GM19238 (cell line): Measurements from ENCODE around the gene BTLA.
"Not testable (repeated sequence)": the region's sequence is repeated elsewhere in the genome, so short reads cannot be mapped to it uniquely, and the experiment has no call there.

Source experiments
- DNase-seq: peaks from one replicate; pipeline ENCODE4 v3.0.0; 2011; ENCODE audit warnings: low spot score; ENCODE audit not compliant: insufficient read length

BTLA gene

DNA sequence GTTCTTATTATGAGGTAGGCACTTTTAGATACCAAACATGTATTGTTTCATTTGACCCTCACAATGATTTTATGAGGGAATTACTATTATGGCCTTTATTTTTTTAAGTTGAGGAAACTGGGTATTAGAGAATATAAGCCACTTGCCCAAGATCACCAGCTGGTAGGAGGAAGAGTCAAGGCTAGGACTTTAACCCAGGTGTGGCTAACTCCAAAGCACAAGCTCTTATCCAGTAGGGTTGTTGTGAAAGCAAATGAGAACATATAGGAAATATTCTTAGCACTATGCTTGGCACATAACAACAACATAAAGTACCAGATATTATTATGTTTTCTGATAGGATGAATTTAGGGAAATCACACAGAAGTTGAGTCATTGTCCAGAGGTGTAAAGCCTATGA is 7.9 kb downstream of the BTLA start:
- DNase-seq: no peak

DNA sequence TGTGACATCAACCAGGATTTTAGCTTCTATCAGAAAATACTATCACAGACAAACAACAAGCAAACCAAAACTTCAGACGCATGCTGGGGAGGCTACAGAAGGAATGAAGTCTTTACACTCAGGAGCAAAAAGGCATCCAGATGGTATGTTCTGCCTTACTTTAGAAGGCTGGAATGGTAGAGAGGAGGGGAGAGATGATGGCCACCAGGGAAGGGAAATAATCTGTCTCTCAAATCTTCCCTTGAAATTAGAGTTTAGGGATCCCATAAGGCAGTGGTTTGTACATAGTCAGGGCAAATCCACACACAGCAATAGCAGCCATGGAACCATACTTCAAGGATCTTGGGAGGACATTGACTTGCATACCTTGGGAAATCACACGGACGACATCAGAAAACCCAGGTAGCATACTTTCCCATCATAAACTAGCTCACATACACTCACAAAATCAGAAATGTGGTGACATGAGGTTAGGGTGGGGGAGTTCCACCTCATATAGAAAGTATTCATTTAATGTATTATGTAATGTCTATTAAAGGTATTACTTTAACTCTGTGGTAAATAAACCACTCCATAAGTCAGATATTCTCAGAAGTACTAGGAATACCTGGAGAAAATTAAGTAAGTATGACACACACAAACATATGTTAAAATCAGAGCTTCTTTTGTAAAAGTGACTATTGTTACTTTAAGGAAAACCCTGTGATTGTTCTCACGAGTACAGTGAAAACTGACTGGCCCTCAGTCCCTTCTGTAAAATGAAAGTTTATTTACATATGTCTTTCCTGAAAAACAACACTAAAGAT is 9.4 kb downstream of the BTLA start:
- DNase-seq: no peak

DNA sequence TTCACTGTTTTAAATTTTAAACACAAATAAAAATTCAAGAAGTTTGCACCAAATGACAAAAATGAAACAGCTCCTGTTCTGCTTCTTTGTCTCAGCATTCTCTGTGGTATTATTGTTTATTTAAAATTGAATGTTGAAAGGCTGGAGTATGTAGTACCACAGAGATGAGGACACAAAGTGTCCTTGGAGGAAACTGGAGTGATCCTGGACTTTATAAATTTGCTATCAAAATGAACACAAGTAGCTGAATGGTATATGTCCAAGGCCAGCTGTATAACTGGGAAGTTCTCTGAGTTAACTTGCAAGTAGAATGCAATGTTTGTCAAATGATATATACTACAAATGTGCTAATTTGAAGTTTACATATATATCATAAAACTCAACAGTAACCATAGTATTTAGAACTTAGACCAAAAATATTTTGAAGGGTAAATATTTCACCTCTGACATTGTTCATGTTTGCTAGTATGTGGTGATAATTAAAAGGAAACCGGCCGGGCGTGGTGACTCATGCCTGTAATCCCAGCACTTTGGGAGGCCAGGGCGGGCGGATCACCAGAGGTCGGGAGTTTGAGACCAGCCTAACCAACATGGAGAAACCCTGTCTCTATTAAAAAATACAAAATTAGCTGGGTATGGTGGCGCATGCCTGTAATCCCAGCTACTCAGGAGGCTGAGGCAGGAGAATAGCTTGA is 12.3 kb downstream of the BTLA start:
- DNase-seq: no peak

DNA sequence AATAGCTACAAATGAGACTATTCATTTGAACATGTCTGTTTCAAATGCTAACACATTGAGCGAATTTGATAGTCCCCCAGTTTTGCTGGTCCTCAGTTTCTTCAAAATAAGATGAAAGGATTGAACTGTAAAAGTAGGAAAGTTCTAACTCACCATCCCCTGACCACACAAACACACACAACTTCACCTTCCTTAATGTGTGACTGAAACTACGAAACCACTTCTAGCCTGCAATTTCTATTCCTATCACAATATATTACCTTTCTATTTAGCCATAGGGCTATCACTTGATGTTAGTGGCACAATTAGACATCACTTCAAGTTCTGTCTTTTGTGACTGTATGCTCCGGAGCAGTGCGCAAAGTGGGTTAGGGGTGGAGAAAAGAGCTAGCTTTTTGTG is 14.9 kb downstream of the BTLA start:
- DNase-seq: no peak

DNA sequence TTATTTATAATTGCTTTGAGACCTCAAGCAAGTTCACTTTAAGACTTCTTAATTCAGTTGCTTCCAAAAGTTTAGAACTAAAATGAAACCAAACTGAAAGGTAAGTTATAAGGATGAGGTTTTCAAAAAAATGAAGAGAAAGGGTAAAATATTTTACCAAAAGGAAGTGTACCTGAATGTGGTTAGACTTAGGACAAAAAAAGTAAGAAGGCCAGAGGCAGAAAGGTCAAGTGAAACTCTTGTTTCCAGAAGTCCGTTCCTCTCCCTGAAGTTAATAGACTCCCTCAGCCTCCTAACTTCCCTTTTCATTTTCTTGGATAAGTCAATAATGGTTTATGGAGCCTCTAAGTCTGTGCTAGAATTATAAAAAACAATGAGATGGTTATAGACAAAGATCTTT is 16.6 kb downstream of the BTLA start:
- no peak for DNase-seq

DNA sequence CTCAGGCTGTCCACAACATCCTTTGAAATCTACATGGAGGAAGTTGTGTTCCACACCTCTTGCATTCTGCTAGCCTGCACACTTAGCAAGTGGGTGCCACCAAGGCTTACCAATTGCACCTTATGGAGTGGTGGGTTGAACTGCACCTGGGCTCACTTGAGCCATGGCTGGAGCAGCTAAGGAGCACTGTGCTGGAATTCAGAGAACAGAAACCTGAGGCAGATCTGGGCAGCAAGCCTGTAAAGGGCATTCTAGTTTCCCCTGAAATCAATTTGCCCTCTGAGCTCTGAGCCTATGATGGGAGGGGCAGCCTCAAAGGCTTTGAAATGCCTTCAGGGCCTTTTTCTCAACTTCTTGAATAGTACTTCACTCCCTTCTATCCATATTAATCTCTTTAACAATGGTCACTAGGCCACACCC is 18.0 kb downstream of the BTLA start:
- DNase-seq: no peak

DNA sequence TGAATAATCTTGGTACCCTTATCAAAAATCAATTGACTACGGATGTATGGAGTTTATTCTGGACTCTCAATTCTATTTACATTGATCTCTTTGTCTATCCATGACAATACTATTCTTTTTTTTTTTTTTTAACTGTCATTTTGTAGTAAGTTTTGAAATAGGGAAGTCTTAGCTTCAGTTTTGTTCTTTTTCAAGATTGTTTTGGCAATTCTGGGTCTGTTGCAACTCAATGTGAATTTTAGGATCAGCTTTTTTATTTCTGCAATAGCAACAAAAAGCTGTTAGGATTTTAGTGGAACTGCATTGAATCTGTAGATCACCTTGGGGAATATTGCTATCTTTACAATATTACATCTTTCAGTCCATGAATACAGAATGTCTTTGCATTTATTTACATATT is 21.4 kb downstream of the BTLA start:
- no peak for DNase-seq

DNA sequence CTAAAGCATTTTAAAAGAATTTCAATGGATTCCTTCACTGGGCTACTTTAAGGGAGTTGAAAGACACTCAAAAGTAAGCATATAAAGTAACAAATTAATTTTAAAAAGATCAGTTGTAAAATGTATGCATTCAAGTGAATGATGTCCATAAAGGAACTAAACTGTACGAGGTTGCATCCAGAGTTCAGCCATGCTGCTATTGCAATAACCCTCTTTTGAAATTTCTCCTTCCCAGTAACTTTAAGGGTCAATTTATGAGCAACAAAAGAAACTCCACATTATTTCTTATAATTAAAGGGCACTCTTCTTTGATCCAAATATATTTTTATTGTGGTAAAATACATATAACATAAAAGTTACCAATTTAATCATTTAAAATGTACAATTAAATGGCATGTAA is 22.9 kb downstream of the BTLA start:
- DNase-seq: no peak

DNA sequence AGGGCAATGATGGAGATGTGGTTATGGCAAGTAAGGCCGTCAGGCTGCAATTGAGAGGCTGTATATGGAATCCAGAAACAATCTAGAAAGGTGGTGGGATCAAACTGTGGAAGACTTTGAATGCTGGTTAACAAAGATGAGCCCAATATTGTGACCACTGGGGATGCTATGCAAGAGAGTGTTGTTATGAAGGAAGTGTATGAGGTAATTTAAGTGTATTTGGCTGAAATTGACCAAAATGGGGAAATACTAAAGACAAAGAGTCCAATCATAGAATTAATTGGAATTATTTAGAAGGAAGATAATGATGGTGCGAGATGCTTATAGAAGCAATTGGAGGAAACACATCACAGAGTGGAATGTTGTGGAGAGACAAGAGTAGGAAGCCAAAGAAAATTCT is 24.5 kb downstream of the BTLA start:
- no peak for DNase-seq

DNA sequence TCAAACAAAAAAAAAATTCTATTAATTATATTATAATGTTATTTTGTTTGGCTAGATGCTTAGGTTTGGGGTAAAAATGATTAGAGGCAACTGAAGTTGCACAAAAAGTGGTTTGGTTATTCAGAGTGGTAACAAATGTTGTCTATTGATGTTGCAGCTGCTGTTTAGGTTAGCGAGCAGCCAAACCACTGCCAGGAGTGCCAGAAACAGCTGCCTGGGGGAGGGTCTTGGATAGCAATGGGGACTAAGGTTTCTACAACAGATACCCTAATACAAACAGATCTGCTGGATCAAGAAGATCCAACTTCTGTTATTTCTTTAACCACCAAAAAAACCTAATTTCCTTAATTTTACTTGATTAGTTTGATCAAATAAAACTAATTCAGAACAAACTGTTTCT is 26.6 kb downstream of the BTLA start:
- no peak for DNase-seq

DNA sequence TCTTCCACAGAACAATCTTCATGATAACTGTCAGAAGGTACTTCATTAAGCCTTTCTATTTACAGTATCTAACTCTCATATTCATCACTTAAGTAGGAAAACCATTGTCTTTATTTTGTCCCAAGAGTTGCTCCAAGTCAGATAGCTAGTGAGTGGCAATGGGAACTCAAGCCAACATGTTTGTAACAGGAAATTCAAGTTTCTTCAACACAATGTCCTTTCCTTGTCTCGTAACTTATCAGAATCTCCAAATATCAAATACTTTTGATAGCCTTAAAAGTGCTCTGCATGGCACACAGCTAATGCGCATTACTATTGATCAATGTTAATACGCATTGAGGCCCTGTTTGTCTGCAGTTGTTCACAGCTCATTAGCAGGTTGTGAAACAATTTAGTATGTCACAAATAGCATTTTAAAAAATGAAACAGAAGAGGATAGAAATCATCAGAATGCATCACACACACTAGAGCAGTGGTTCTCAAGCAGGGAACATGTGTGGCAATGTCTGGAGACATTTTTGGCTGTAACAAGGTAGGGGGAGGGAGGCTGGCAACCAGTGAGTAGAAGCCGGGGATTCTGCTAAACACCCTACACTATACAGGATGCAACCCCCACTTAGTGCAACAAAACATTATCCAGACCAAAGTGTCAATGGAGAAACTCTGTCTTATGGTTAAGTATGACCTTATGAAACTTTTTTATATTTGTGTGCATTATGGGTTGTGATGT is 27.5 kb downstream of the BTLA start:
- no peak for DNase-seq

DNA sequence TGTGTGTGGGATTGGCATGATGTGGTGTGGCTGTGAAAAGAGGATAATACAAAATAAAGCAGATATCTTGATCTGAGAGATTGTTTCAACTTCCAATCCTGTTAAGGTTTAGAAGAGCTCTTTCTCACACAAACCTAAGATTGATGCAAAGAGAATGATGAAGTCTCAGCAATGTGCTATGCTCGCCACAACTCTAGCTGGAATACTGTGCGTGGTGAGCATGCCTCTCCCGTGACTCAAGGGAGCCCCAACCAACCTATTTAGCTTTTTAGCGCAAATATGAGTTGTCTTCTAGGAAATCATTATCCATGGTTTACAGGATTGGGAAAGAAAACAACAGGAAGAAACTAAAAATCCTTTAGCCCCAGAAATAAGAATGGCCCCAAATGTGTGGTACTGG is 28.5 kb downstream of the BTLA start:
- DNase-seq: no peak

DNA sequence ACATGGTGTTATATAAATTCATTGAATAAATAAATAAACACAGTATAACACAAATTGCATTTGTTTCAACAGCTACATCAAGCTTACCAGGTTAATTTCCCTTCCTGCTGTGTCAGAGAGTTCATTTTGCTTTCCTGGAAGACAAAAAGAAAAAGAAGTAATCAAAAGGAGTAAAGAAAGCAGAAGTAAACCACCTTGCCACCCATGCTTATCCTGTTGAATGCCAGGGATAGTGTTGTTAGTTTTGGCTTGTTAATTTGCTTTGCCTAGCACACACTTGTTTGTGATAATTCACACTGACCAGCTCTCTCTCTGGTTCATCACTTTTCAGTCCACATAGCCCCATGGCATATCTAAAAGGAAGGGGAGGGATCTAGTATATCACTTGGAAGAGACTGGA is 29.6 kb downstream of the BTLA start:
- no peak for DNase-seq

DNA sequence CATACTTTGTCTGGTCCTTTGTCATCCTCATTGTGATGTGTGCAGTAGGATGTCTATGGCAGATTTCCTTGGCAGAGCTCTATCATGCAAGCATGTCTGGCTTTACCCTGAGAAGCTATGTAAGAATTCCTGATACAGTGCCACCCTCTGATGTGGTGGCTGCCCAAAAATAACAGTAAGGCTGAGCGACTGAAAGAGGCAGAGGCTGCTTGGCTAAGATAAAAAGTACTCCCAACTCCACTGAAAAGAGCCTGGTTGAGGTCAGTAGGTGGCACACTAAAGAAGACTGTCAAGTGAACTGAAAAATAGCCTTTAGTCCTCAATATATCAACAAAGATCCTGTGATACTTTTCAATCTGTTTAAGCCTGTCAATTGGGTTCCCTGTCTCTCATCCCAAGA is 31.7 kb downstream of the BTLA start:
- DNase-seq: no peak

DNA sequence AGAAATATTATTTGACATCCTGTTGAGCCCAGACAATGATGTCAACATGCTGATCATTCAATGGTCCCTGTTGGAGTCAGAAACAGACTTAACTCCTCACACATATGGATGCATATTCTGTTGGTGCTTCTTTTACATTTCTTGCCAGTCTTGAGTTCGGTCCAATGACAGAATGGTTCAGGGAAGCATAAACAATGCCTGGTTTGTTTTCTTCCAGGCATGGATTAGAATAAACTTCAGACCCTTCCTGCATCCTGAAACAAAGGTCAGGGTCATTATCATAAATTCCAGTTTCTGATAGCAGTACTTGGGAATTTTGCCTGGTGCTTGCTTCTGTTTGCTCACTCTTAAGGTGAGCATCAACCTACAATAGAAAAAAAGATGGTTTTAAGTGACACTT is 33.3 kb downstream of the BTLA start:
- no peak for DNase-seq

DNA sequence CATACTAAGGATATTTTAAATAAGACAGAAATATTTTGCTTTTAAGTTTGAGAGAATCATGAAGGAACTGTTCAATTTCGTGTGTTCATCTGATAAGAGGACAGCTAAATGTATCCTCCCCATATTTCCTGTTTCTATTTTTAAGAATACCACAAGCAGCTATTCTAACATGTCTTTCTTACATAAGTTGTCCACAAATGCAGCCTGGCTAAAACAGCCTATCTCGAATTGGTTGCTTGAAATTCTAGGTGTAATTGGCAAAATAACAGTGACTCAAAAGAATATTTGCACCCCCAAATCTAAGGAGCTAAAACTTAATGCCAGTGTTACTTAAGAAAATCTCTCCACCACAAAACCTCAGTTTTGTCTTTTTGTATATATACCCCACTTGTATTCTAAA is 35.0 kb downstream of the BTLA start:
- DNase-seq: no peak

DNA sequence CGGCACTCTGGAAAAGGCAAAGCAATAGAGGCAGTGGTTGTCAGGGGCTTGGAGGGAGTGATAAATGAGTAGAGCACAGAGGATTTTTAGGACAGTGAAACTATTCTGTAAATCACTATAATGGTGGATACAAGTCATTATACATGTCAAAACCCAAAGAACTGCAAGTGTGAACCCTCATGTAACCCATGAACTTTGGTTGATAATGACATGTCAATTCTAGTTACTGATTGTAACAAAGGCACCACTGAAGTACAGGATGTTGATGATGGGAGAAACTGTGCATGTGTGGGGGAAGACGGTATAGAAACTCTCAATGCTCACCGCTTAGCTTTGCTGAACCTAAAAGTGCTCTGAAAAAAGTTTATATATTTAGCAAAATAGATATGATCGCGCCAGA is 36.0 kb downstream of the BTLA start:
- DNase-seq: no peak

DNA sequence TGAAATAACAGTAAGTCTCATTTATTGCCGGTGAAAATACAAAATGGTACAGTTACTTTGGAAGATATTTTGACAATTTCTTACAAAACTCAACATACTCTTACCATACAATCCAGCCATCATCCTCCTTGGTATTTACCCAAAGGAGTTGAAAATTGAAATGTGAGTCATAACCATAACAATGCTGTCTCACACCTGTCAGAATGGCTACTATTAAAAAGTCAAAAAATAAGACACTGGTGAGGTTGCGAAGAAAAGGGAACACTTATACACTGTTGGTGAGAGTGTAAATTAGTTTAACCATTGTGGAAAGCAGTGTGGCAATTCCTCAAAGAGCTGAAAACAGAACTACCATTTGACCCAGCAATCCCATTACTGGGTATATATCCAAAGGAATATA is 37.5 kb downstream of the BTLA start:
- DNase-seq: not testable (repeated sequence)

DNA sequence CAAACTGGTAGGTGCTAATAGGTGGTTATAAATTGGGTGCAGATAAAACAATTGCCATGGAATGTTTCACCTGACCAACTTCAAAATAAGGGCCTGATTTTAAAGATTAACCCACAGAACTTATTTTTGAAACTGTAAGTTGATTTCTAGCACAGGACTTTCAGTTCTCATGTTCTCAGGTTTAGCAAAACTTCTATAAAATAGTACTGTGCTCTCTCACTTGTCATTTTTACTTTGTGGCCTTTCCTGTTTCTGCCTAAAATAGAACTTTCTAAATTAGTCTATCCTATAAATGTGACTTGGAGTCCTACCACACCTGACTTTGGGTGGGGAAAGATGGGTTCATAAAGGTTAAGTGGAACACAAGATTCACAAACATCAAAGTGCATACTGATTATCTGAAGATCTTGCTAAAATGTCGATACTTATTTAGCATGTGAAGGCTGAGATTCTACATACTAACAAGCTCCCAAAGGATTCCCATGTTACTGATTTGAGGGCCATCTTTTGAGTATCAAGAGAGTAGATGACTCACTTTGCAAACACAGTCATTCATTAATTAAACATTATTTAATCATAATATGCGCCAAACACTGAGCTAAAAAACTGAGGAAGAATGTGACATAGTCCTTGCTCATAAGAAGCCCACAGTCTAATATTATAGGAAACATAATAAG is 38.6 kb downstream of the BTLA start:
- no peak for DNase-seq

DNA sequence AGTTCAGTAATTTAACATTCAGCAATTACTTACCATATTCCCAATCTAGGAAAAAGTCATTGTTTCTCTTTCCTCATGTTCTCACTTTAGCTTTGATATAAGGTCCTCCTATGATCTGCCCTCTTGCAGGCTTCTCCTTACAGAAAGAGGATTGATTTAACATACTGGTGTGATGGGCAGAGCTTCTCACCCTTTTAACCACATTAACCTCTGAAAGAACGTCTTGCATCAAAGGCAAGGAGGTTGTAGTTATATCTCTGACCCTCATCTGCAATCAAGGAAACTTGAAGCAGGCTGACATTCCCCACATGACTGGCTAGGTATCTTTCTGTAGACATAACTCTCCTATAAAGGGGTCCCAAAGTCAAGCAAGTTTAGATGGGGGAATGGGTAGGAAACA is 39.5 kb downstream of the BTLA start:
- DNase-seq: no peak

DNA sequence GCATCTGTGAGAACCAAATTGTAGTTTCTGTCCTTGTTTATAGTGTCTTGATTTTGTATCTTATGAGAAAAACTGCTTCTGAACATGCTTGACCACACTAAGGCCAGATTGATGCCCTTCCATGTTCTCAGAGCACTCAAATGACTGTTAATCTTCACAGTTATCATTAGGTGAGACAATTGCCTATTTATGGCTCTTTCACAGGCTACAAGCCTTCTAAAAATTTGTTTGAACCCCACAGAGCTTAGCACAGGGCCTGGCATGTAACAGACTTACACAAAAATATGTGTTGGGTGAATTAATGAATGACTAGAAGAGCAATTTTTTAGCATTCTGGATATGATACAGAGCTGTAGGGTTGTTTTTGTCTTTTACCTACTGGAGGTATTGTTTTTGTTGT is 43.1 kb downstream of the BTLA start:
- DNase-seq: no peak

DNA sequence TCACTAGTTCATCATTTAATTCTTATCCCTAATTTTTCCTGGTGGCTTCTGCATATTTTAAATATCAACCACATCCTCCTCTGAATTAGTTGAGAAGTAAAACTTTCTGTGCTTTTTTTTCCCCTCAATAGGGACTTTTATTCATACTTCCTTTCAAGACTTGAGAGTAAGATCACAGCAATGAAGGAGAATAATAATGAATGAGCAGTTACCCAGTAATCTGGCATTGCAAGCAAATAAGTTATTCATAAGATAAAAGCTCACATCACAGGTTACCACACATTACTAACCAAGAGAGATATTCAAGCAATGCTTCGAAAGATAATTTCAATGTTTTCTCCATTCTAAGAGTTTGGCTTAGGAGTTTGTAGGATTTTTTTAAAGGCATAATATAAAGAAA is 50.3 kb downstream of the BTLA start:
- no peak for DNase-seq
